GM12865 (cell line): ENCODE data around the gene PLCB1.

ENCODE experiments used
- DNase-seq: peaks from one replicate; pipeline ENCODE4 v3.0.0; 2010; ENCODE audit warnings: low read depth
- H3K4me3 ChIP-seq: 2 replicates; pipeline ENCODE4 v1.5.1; 2011; ENCODE audit warnings: mild to moderate bottlenecking, low read depth, low read length, control low read depth
- CTCF ChIP-seq: IDR thresholded peaks from 2 replicates; pipeline ENCODE4 v1.5.1; 2011; ENCODE audit warnings: low read length, control low read depth, low read depth, inconsistent platforms; ENCODE audit not compliant: insufficient read depth; ENCODE audit errors: missing control alignments

Gene PLCB1

GRCh38 chr20:8756410-8756809, 624.3 kb downstream of the PLCB1 start:
- no peak overlapping the region for H3K4me3 ChIP-seq
- no peak for DNase-seq
- TF ChIP-seq CTCF: no peak

- no peak overlapping the region for H3K4me3 ChIP-seq
- peak; percentile 13 for DNase-seq
- TF ChIP-seq CTCF: no peak
Measured at GRCh38 chr20:8757146-8757545, 625.1 kb downstream of the PLCB1 start.

GRCh38 chr20:8764344-8764962, 632.4 kb downstream of the PLCB1 start:
- H3K4me3 ChIP-seq: no peak overlapping the region
- DNase-seq: no peak
- TF ChIP-seq CTCF: no peak

GRCh38 chr20:8766868-8767390, 634.9 kb downstream of the PLCB1 start:
- TF ChIP-seq CTCF: no peak
- H3K4me3 ChIP-seq: no peak overlapping the region
- DNase-seq: no peak

- H3K4me3 ChIP-seq: no peak overlapping the region
- DNase-seq: no peak
- TF ChIP-seq CTCF: no peak
Measured at GRCh38 chr20:8774412-8774811, 642.3 kb downstream of the PLCB1 start.

GRCh38 chr20:8777911-8778310, 645.8 kb downstream of the PLCB1 start:
- no peak for TF ChIP-seq CTCF

GRCh38 chr20:8778387-8778786, 646.3 kb downstream of the PLCB1 start:
- no peak for DNase-seq
- no peak overlapping the region for H3K4me3 ChIP-seq
- no peak for TF ChIP-seq CTCF

More at GRCh38 chr20:8777911-8778310, 645.8 kb downstream of the PLCB1 start:
- no peak for DNase-seq
- H3K4me3 ChIP-seq: no peak overlapping the region
